Lower leg skin (tissue), 3 donors: ENCODE measurements around the gene CDCP2.

Experiments used
- CTCF ChIP-seq, 3 donors: fragments of 450-650 bp; IDR thresholded peaks; one replicate each; pipeline ENCODE4 v1.5.1; 2016; ENCODE audit warnings: antibody characterized with exemption in 3 of 3, mild to moderate bottlenecking in 3 of 3, moderate library complexity in 2 of 3
- POLR2A ChIP-seq, 2 donors: fragments of 450-650 bp; IDR thresholded peaks; one replicate each; pipeline ENCODE4 v1.6.1; 2016 to 2017; ENCODE audit warnings: antibody characterized with exemption in 2 of 2, mild to moderate bottlenecking in 1 of 2, moderate library complexity in 1 of 2

GRCh38 chr1:54199151-54199764 lies 46.5 kb upstream of the CDCP2 start:
- TF ChIP-seq CTCF (IDR thresholded peaks at IDR 0.05) = no peak
- no peak for TF ChIP-seq POLR2A (IDR thresholded peaks at IDR 0.05)
